K562 (cell line): ENCODE data around the gene GNB2. TPM values are rescaled to one million over a fixed set of nuclear protein-coding genes. Genes with fewer than 3 reads are reported as not detected.

Experiments used
- ADNP ChIP-seq: fragments of 200-800 bp; sonication (Bioruptor generic); IDR thresholded peaks from 2 replicates; pipeline ENCODE4 v1.6.1; 2016; ENCODE audit warnings: missing genetic modification characterization, missing compliant biosample characterization
- ARID3B ChIP-seq: fragments of 250-450 bp; sonication (Bioruptor Pico); IDR thresholded peaks from 2 replicates; pipeline ENCODE4 v1.4.0; 2020; ENCODE audit warnings: borderline replicate concordance
- DACH1 ChIP-seq: fragments of 450-650 bp; IDR thresholded peaks from 2 replicates; pipeline ENCODE4 v1.6.1; 2018; ENCODE audit not compliant: partially characterized antibody
- DEAF1 ChIP-seq: fragments of 450-650 bp; formaldehyde crosslinking; IDR thresholded peaks from 2 replicates; pipeline ENCODE4 v1.4.0; 2020; ENCODE audit warnings: mild to moderate bottlenecking, moderate library complexity
- HDAC2 ChIP-seq: fragments of 450-650 bp; IDR thresholded peaks from 2 replicates; pipeline ENCODE4 v1.6.1; 2016; ENCODE audit warnings: mild to moderate bottlenecking
- HLTF ChIP-seq: fragments of 450-650 bp; IDR thresholded peaks from 2 replicates; pipeline ENCODE4 v1.6.1; 2016
- JUND ChIP-seq, 2 experiments: IDR thresholded peaks; 2 replicates in 1 of 2; 3 replicates in 1 of 2; pipeline ENCODE4 v1.6.1; 2011; ENCODE audit warnings: borderline replicate concordance in 2 of 2, low read depth in 2 of 2, low read length in 2 of 2, improper control_type of control experiment in 1 of 2, missing biosample characterization in 1 of 2, missing genetic modification characterization in 1 of 2, missing genetic modification reagents in 1 of 2
- KLF13 ChIP-seq: fragments of 450-650 bp; IDR thresholded peaks from 2 replicates; pipeline ENCODE4 v1.6.1; 2016; ENCODE audit warnings: missing genetic modification characterization, low read depth, mild to moderate bottlenecking, missing compliant biosample characterization, moderate library complexity, borderline replicate concordance
- MNT ChIP-seq, 2 experiments: fragments of 450-650 bp; conservative IDR thresholded peaks; 2 replicates each; pipeline ENCODE4 v1.6.1; 2017; ENCODE audit warnings: mild to moderate bottlenecking in 2 of 2, moderate library complexity in 2 of 2
- NBN ChIP-seq: fragments of 450-650 bp; IDR thresholded peaks from 2 replicates; pipeline ENCODE4 v1.6.1; 2016; ENCODE audit warnings: low read depth, mild to moderate bottlenecking
- NCOA1 ChIP-seq: fragments of 450-650 bp; IDR thresholded peaks from 2 replicates; pipeline ENCODE4 v1.6.1; 2016; ENCODE audit warnings: low read depth
- RBFOX2 ChIP-seq: fragments of 200-400 bp; formaldehyde crosslinking; IDR thresholded peaks from 2 replicates; pipeline ENCODE4 v1.6.1; 2017; ENCODE audit warnings: low read depth, mild to moderate bottlenecking, low read length, moderate library complexity
- RBM17 ChIP-seq: fragments of 200-400 bp; formaldehyde crosslinking; IDR thresholded peaks from 2 replicates; pipeline ENCODE4 v1.6.1; 2017; ENCODE audit warnings: low read depth, mild to moderate bottlenecking, low read length, borderline replicate concordance
- RNF219 ChIP-seq: fragments of 250-450 bp; sonication (Bioruptor Pico); IDR thresholded peaks from 2 replicates; pipeline ENCODE4 v1.5.0; 2022; ENCODE audit warnings: mild to moderate bottlenecking
- TEAD2 ChIP-seq: fragments of 450-650 bp; IDR thresholded peaks from 2 replicates; pipeline ENCODE4 v1.6.1; 2016; ENCODE audit warnings: missing genetic modification characterization, control low read depth, missing compliant biosample characterization
- ZBTB8A ChIP-seq: fragments of 450-650 bp; IDR thresholded peaks from 2 replicates; pipeline ENCODE4 v1.6.1; 2018; ENCODE audit warnings: mild to moderate bottlenecking, moderate library complexity; ENCODE audit not compliant: partially characterized antibody
- ZNF395 ChIP-seq: fragments of 200-800 bp; sonication (Bioruptor generic); IDR thresholded peaks from 2 replicates; pipeline ENCODE4 v1.6.1; 2017; ENCODE audit warnings: missing genetic modification characterization, missing compliant biosample characterization
- ZNF699 ChIP-seq: fragments of 250-450 bp; sonication (Bioruptor Pico); IDR thresholded peaks from 2 replicates; pipeline ENCODE4 v1.8.0; 2021; ENCODE audit warnings: mild to moderate bottlenecking, moderate library complexity; ENCODE audit not compliant: insufficient replicate concordance
- ZNF717 ChIP-seq: fragments of 250-450 bp; sonication (Bioruptor Pico); IDR thresholded peaks from 2 replicates; pipeline ENCODE4 v1.5.0; 2021
- polyA plus RNA-seq, 8 experiments: library from polyadenylated mRNA; depleted of rRNA in 4 of 8; stranded (reverse) in 5 of 8; unstranded in 3 of 8; fragments of >200 nt; fragmentation: Nextera tagmentation in 2 of 8; fragmentation: Illumina TruSeq in 1 of 8; extraction: Ambion mirVana in 2 of 8; extraction: Trizol in 1 of 8; gene quantifications; 2 replicates each; pipeline versions ENCODE4 v1.2.1 to v1.2.3, GENCODE V29; 2011 to 2014; ENCODE audit warnings: inconsistent platforms in 1 of 8, missing spikeins in 1 of 8
- total RNA-seq, 7 experiments: library from RNA; depleted of rRNA in 6 of 7; stranded (reverse); fragments of >200 nt in 6 of 7; fragmentation: Illumina TruSeq in 2 of 7; extraction: Trizol in 2 of 7; gene quantifications; 2 replicates each; pipeline versions ENCODE4 v1.2.1 to v1.2.3, GENCODE V29; 2011 to 2021; ENCODE audit warnings: low replicate concordance in 1 of 7

GNB2 gene
- total and polyA plus RNA-seq, 9 of the 15 experiments (the other 6 are each of a cell fraction or from before 2014, with no cell fraction given): 0.65 to 320 (median 104) TPM

GRCh38 chr7:100641860-100642533 lies 31.5 kb upstream of the GNB2 start (continued):
- TF ChIP-seq MNT (conservative IDR thresholded peaks at IDR 0.05) (peak in 1 of 2 experiments; percentile 58; a peak in 2 of 4 replicates), ADNP (tag) (no peak), HLTF (no peak), NBN (no peak), TEAD2 (peak; percentile 66; the same call in 1 of the 2 replicates), ARID3B (CRISPR knock-in tag) (no peak), JUND (IDR thresholded peaks at IDR 0.05; ENCODE audit: borderline replicate concordance, low read depth, low read length) (no peak), JUND (tag; IDR thresholded peaks at IDR 0.05; ENCODE audit: borderline replicate concordance, low read depth, low read length) (no peak), NCOA1 (no peak), RBM17 (no peak), DACH1 (no peak), RBFOX2 (peak; percentile 29), ZNF717 (no peak), DEAF1 (no peak), KLF13 (tag) (no peak), ZBTB8A (no peak), ZNF395 (CRISPR knock-in tag) (peak; percentile 56), ZNF699 (CRISPR knock-in tag) (no peak), HDAC2 (no peak), RNF219 (CRISPR knock-in tag) (no peak)
